ENCODE results near the gene ZNF212.
A peak's percentile ranks its signal among the peaks of the same experiment; 100 is the strongest.
"Not testable (repeated sequence)": the region's sequence is repeated elsewhere in the genome, so short reads cannot be mapped to it uniquely, and the experiment has no call there.

The ZNF212 gene

DNA sequence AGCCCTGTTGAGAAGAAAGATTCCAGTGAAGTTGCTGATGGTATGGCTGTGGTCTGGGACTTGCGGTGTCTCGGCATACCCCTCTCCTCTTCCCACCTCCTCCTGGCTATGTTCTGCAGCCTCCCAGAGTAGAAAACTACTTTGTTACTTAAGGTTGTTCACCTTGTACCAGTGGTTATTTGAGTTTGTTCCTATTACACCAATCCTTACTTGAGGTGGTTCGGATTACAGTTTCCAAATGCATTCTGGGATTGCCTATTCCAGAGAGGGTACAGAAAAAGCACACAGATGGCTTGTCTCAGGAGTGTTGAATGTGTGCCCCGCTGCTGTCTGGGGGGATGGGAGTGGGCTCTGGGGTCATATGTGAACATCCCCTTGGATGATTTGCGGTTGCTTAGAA, 15.7 kb downstream of the ZNF212 start:
- no peak for DNase-seq

DNA sequence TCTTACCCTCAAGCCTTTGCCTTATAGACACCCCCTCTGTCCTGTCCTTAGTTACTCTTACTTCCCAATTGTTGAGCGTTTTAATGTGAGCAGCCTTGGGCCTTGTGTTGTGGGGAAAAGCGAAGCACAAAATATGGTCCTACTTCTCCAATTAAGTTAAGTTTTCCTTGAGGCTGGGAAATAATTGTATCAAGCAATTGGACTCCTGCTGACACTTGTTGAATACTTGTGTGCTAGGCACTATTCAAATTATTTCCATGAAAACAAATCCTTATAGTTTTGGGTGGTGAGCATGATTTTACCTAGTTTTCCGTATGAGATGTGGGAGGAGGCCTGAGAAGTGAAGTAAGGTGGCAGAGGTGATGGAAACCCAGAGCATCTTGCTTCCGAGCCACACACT, 17.1 kb downstream of the ZNF212 start:
- DNase-seq, result no peak

DNA sequence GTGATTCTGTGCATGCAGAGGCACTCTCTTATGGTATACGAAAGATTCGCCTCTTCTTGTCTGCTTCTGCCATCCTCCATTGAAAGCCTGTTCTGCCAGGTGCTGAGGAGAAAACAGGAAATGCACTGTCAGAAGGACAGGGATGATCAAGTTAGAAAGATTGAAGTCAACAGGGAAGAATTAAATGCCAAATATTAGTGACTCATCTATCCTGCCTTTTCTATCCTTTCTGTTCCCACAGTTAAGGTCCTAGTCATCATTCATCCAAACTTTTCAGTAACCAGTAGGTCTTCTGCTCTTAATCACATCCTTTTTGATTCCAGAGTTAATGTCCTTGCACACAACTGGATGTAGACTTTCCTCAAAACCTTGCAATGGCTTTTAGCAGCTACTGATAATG, 17.7 kb downstream of the ZNF212 start:
- DNase-seq, result no peak

DNA sequence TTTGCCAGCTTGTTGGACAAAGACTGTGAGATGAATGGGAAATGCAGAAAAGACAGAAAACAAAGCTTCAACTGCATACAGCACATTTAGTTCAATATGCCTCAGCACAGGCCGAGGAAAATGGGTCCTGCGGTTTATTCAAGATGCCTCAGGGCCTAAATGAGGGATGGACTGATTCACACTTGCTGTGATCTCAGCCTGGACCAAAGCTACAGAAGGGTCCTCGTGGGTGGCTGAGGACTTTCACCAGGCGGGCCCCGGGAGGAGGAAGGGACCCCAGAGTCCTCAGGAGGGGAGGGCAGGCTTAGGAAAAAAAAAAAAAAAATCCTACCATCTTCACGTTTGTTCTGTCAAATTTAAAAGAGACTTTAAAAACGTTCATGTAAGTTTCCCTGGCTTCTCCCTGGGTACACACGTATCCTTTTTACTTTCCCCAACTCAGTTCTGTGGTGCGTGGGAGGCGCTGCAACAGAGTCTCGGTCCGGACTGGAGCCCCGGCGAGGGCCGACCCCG, 21.9 kb downstream of the ZNF212 start:
- peak in 1 of 2 experiments; percentile 20 for DNase-seq

DNA sequence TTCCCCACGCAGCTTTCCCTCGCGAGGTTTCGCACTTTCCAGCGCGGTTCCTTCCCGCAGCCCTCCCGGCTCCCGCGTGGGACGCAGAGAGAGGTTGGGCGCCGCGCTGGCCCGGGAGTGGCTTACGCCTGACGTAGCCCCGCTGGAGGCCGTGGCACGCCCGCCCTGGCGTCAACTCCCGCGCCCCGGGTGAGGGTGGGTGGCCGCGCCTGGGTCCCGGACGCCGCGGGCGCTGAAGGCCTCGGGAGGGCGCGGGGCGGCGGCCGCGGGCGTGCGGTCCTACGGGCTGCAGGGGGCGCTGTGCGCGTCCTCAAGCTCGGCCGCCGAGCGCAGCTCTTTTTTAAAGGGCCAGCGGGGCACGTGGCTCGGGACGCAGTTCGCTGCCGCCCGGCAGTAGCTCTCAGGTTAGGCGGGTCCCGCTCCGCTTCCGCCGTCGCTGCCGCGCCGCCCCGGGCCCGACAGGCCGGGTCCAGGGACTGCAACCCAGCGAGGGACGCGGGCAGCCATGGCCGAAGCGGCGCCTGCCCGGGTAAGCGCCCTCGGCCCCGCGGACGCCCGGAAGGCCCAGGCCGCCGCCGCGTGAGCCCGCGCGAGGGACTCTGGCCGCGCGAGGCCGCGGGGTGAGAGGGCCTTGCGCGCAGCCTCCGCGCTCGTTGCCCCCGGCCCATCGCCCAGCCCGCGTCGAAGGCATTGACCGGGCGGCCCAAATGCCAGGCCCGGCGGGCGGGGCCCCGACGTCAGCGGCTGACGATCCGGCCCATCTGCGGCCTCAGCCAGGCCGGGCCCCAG, 22.6 kb downstream of the ZNF212 start, which contains the start of gene ZNF783:
Gene ZNF783, plus strand, starts transcription at position 368 of the 789 bp plus-strand sequence. Its CDS starts 138 bp downstream, at position 506.
- DNase-seq, result peak; percentile 82 to 83

DNA sequence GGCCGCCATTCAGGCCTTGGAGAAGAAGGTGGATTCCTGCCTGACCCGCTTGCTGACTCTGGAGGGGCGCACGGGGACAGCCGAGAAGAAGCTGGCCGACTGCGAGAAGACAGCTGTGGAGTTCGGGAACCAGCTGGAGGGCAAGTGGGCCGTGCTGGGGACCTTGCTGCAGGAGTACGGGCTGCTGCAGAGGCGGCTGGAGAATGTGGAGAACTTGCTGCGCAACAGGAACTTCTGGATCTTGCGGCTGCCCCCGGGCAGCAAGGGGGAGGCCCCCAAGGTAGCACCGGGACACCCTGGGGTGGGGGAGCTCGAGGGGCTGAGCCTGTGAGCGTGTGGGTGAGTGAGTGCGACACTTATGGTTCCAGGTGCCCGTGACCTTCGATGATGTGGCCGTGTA, 27.0 kb downstream of the ZNF212 start:
- no peak for DNase-seq

DNA sequence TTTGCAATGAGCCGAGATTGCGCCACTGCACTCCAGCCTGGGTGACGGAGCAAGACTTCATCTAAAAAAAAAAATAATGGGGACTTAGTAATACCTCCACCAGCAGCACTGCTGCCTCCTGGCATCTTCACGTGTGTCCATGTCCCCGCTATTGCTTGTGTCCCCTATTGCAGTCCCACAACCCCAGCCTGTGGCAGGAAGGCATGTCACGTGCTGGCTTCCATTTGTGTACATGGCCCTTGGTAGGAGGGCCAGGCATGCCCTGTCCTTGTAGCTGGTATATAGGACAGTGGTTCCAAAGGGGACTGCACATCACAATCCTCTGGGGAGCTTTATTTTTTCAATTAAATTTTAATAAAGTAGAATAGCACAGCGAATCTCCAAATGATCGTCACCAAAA, 28.3 kb downstream of the ZNF212 start:
- DNase-seq, result no peak

DNA sequence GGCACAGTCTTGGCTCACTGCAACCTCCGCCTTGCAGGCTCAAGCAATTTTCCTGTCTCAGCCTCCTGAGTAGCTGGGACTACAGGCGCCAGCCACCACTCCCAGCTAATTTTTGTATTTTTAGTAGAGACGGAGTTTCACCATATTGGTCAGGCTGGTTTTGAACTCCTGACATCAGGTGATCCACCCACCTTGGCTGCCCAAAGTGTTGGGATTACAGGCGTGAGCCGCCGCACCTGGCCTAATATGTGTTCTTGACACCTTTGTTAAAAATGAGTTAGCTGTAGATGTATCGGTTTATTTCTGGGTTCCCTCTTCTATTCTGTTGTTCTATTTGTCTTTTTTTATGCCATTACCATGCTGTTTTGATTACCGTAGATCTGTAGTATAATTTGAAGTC, 35.0 kb downstream of the ZNF212 start:
- DNase-seq, result not testable (repeated sequence)

DNA sequence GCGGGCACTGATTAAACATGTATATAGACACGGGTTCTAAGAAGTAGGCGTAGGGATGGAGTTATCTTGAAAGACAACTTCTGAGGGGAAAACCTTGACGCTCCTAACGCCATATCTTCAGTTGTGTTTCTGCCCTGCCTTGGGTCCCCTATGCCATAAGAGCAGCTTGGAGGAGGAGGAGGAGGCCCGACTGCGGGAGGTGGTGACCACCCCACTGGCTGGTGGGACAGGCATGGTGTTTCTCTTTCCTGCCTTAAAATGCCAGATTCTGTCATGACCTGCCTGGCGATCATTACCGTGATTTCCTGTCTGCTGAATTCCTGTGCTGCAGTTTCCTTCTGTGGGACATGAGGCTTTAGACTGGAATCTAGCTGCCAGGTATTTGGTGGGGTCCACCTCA, 38.4 kb downstream of the ZNF212 start:
- no peak for DNase-seq

DNA sequence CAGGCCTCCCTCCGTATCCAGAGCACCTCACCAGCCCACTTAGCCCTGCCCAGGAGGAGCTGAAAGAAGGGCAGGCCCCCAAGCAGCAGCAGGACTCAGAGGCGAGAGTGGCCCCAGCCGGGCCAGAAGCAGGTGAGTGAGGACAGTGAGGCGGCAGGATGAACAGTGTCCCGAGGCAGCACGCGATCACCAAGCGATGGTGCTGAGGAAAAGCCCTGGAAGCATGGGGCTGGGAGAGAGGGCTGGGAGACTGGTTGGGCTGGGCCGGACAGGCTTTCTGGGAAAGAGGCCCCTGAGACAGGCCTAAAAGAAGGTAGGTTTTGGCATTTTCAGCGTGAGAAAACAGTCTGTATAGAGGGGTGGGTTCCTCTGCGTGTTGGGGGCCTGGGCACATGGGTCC, 38.9 kb downstream of the ZNF212 start:
- DNase-seq, result no peak

DNA sequence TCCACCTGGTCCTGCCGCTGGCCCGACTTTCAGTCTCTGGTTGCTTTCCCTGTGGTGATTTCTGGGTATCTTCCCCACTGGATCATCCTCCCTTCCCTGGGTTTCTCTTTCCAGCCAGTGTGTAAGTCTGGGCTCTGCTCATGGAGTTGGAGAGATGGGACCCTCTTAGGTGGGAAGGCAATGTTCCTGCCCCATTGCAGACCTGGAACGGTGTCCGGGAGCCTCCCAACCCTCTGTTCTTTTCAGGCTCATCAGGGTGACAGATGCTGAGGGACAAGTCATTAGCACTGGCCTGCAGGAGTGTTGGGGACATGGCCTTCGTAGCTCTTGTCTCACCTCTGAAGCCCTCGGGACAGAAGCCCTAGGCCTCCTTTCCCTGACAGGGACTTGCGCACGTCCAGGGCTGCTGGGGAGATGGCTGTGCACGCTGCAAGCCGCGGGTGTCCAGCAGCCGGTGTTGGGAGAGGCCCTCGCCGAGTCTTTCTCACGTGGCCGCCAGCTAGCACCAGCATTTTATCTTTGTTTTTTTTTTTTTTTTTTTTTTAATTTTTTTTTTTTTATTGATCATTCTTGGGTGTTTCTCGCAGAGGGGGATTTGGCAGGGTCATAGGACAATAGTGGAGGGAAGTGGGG, 39.8 kb downstream of the ZNF212 start:
- no peak for DNase-seq

DNA sequence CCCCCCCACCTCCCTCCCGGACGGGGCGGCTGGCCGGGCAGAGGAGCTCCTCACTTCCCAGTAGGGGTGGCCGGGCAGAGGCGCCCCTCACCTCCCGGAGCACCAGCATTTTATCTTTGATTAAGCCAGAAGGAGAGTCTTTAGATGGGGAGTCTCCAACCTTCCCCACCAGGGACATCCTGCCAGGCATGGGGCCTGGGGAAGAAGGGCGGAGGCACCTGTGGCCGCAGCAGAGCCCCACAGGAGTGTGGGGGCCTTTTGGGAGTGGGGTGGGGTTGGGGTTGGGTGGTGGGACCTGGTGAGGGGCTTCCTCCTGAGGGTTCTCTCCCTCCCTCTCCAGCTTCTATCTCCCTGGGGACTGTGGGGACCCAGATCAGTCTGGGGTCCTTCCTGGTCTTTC, 40.7 kb downstream of the ZNF212 start:
- no peak for DNase-seq

DNA sequence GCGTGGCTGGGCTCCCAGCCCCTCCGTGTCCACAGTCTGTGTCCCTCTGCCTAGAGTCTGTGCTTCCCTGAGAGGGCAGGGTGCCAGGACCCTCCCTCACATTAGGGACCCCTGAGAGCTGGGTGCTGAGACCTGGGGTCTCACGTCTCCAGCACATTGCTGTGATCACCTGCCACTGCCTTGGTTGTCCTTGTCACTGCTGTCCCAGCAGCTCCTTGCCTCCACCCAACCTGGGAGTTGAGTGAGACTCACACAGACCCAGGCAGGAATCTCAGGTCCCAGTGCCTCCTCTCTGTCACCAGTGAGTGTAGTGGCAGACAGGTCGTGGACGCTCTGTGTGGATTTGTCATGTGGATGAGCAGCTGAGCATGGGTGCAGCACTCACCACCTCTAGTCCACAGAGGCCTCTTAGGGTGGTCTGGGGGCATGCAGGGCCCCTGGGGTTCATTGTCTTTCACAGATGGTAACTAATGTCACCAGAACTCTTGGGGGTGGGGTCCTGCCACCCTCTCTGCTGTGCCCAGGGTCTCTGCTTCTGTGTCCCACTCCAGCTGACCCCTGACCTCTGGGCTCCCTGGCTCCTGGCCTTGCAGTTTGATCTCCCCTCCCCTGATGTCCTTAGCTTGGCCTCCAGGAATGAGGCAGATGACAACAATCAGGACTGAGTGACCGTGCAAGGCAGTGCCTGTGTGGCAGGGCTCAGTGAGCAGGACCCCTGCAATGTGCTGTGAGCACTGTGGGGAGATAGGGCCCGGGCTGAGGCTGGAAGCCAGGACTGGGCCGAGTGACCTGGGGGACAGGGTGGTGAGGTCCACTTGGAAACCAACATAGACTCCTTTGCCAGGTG, 41.4 kb downstream of the ZNF212 start:
- DNase-seq, result no peak

DNA sequence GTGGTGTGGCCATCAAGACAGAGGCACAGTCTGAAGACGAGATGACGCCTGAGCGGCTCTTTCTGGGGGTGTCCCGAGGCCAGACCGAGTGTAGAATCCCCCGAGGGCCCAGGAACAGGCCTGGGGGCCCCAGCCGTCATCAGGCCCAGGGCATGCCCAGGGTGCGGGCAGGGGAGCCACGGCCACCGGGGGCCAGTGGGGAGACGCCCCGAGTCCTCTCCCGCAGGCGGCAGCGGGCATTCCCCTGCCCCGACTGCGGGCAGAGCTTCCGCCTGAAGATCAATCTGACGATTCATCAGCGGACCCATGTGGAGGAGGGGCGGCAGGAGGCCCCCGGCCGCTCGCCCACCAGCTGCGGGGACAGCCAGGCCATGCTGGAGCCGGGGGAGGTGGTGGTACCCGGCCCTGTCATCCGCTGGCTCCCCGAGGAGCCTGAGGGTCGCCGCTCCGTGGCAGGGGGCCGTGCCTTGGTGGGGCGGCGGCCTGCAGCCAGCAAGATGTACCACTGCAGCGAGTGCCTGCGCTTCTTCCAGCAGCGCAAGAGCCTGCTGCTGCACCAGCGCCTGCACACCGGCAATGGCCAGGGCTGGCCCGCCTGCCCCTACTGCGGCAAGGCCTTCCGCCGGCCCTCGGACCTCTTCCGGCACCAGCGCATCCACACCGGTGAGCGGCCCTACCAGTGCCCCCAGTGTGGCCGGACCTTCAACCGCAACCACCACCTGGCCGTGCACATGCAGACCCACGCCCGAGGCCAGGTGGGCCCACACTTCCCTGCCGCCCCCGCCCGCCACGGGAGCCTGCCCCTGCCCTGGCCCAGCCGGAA, 42.3 kb downstream of the ZNF212 start:
- DNase-seq, result no peak

DNA sequence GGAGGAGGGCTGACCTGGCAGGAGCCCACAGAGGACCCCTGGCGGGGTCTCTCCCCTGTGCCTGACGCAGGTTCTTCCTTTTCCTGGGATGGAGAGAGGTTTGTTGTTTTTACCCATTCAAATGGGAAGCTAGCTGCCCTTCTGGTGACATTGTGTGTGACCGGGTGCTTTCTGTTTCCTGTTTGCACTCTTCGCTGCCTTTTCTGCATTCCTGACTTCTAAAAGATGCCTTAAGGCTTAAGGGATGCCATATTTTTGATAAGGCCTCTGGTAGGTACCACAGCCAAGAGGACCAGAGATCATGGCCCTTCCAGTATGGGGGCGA, 42.8 kb downstream of the ZNF212 start:
- no peak for DNase-seq

DNA sequence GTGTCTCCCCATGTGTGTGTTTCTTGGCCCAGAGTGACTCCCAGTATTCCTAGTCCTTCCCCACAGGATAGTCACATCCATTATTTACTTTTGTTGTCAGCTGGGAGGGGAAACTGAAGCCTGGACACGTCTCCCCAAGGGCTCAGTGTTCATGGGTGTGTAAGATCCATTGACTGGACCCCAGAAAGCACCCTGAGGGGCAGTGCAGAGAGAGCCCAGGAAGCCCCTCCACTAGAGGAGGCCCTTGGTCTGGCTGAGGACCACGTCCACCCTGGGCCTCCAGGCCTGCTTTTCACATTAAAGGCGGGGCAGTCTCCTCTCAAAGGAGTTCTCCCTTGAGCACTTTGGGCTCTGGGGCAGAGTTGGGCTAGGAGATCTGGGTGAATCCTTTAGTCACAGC, 43.9 kb downstream of the ZNF212 start:
- DNase-seq, result no peak

DNA sequence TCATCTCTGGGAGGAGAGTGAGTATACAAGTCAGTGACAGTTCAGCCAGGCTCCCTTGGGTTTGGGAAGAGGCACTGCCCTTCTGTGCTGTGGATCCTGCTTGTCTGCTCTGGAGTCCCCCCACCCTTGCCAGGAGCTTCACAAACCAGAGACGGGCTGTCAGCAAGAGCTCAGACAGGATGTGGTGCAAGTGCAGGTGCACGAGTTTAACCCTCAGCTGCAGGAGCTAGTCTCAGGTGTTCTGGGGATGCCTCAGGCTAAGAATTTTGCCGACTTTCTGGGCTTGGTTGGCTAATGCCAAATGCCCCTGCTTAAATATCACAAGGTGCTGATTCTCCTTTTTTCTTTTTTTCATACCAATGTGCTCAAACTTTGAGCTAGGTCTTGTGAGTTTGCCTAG, 44.9 kb downstream of the ZNF212 start:
- no peak for DNase-seq

DNA sequence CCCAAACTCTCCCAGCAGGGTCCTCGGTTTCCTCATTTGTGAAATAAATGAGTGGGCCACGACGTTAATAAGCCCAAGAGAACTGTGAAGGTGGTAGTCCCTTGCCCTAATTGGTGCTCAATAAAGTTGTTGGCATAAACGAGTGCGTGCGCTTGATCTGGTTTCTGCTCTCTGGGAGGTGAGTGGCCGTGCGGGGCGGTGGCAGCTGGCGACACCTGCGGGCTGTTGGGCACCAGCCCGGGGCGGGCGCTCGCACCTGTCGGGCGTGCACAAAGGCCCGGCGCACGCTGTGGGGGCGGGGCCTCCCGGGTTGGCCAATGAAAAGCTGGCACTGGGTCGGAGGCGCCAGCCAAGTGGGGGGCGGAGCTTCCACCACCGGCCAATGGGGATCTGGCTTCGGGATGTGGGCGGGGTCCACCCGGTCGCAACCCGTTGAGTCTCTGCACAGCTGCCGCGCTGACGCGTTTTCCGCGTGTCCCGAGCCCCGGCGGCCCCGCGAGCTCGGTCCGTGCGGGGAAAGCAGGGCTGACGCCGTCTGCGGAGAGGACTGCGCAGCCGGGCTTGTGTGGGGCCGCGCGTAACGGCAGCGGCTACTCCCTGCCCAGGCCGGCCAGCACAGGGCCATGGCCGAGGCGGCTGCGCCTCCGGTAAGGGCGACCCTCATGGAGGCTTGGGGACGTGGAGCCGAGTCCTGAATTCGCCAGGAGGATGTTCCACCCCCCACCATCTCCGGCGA, 45.6 kb downstream of the ZNF212 start:
- peak; percentile 34 to 49 for DNase-seq

DNA sequence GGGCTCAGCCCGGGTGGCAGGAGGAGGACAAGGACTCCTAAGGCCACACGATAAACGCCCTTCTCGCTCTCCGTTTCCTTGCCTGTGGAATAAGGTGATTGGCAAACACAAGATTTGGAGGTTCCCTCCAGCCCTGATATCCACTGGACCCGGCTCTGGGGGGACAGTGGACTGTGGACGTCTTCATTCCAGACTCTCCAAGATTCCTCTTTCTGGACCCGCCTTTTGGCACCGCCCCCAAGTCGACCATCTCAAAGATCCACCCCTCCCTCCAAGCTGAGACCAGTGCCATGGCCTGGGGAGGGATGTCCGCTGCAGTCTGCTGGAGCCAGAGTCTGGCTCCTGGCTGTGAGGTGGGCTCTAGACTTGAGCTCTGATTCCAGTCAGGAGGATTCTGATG, 46.2 kb downstream of the ZNF212 start:
- DNase-seq, result no peak

DNA sequence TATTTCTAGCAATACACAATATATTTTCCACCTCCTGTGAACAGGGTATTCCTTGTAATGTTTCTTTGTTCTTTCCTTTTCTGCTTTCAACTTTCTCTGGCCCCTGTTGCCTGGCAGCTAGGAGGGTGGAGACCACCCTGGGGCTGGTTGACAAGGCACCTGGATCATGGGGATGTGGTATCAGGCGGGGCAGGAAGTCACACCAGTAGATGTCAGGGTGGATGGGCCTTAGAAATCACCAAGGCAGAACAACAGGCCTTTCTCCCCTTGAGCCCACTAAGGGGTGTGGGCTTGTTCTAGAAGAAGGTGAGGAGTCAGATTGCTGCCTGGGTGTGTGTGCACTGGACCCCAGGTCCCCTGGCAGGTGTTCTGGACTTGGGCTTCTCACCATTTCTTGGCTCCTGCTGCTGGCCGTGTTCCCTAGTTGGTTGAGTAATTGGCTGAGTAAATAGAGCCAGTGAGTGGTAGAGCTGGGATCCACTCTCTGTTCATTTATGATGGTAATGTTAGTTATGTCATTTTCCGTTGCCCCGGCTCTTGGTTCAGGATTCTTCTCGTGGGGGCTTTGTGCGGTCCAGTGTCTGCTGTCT, 47.5 kb downstream of the ZNF212 start:
- DNase-seq, result no peak

DNA sequence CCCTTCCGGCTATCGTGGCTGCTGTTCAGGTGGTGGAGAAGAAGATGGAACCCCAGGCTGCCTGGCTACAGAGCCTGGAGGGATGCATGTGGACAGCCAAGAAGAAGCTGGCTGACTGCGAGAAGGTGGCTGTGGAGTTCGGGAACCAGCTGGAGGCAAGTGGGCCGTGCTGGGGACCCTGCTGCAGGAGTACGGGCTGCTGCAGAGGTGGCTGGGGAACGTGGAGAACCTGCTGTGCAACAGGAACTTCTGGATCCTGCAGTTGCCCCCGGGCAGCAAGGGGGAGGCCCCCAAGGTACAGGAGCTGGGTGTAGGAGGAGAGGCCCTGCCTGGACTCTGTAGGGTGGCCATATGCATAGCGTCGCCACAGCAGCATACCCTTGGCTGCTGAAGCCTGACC, 48.2 kb downstream of the ZNF212 start:
- no peak for DNase-seq

DNA sequence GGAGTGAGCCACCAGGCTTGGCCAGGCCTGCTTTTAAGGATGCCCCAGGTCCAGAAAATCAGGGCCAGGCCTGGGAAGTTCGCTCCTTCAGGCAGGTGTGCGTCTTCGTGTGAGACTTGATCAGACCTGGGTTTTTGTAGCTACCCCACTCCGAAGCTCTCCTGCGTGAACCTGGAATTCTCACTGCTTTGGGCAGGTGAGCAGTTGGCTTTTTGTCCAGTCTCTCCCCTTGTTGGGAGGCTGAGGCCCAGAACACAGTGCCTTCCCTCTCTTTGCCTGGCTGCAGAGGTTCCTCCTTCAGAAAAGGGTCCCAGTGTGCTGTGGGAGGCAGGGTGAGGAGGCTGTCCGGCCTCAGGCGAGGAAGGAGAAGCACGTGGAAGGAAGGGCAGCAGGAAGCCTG, 49.8 kb downstream of the ZNF212 start:
- DNase-seq, result no peak
